DMS53 (cell line): ENCODE measurements around the gene PSAP.

Experiments used
- DNase-seq: peaks from one replicate; lab custom pipeline; 2025; lab: John Stamatoyannopoulos, UW

The PSAP gene

DNA sequence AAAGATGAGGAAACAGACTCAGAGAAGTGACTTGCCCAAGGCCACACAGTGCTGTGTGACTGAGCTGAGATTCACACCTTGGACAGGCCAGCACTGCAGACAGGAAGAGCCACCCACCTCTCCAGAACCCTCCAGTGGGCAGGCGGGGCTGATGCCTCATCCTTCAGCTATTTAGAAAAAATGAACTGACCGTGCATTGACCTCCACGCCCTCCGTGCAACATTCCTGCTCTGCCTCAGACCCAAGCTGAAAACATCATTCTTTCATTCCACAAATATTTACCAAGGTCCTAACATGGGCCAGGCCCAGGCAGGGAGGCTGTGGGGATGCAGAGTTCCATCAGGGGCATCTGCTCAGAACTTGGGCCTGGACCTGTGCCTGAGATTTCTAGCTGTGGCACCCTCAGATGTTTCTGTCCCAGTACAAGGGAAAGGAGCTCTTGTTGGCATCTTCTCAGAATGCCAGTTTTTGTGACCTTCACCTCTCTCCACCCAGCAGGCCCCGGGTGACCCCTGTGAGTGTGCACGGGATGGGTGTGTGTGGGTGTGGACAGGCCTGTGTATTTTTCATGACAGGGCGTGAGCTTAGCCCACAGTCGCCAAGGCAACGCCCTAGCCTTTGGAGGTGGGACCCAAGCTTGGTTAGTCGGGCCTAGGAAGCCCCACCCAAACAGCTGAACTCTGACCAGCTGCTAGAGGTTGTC is 84.2 kb downstream of the PSAP start:
- no peak for DNase-seq
